HepG2 (cell line): ENCODE data around the gene NOCT. TPM values are rescaled to one million over a fixed set of nuclear protein-coding genes. Genes with fewer than 3 reads are reported as not detected.
"Not testable (repeated sequence)": the region's sequence is repeated elsewhere in the genome, so short reads cannot be mapped to it uniquely, and the experiment has no call there.

Source experiments
- ATAC-seq: fragments of 200-7000 bp; cut with Tn5 transposase; 3 replicates; pipeline ENCODE4 v1.9.1; 2020; ENCODE audit warnings: mild to moderate bottlenecking, moderate library complexity
- BruUV-seq: library from RNA; stranded (reverse); fragments of 400-500 nt; replicated peaks from 2 replicates; lab custom pipeline; 2021; lab: Mats Ljungman, UMichigan
- CTCF ChIA-PET: fragments of 300-600 bp; formaldehyde crosslinking; extraction: SDS; loops from one replicate; lab custom pipeline; 2021; ENCODE audit warnings: low total read pairs, inconsistent platforms, low intra/inter-chr PET ratio; lab: Yijun Ruan, JAX
- POLR2A ChIA-PET: fragments of 350-600 bp; sonication (Branson Sonifier 250); formaldehyde crosslinking; loops from one replicate; lab custom pipeline; 2020; ENCODE audit warnings: antibody characterized with exemption, inconsistent platforms; lab: Yijun Ruan, JAX
- DNase-seq: peaks from one replicate; pipeline ENCODE4 v3.0.0-alpha.2; 2015; ENCODE audit warnings: low spot score
- FAIRE-seq: peaks from 3 replicates; lab custom pipeline; 2011; peaks lifted over from hg19 to GRCh38; lab: Jason Lieb, UNC
- H2AFZ ChIP-seq: one replicate; pipeline ENCODE4 v1.6.1; 2011; ENCODE audit warnings: low read length, inconsistent platforms
- H3K27ac ChIP-seq: fragments of 300-600 bp; 3 replicates; pipeline ENCODE4 v1.8.0; 2011; ENCODE audit warnings: mixed run types, mild to moderate bottlenecking, mixed read lengths, low read length, inconsistent platforms; ENCODE audit not compliant: insufficient read depth; ENCODE audit errors: extremely low read length
- H3K27me3 ChIP-seq, 2 experiments: fragments of 200-600 bp in 1 of 2; 2 replicates in 1 of 2; 3 replicates in 1 of 2; pipeline versions ENCODE4 v1.6.0 to v1.8.0; 2011; ENCODE audit warnings: low read length in 2 of 2, mild to moderate bottlenecking in 2 of 2, moderate library complexity in 2 of 2, inconsistent platforms in 1 of 2; ENCODE audit not compliant: insufficient read depth in 2 of 2, control insufficient read depth in 1 of 2
- H3K36me3 ChIP-seq, 2 experiments: fragments of 200-600 bp in 1 of 2; replicated peaks in 1 of 2; 2 replicates in 1 of 2; 3 replicates in 1 of 2; pipeline versions ENCODE4 v1.5.1 to v1.8.0; 2011; ENCODE audit warnings: low read length in 2 of 2, inconsistent platforms in 1 of 2; ENCODE audit not compliant: insufficient read depth in 2 of 2, control insufficient read depth in 1 of 2
- H3K4me1 ChIP-seq: 2 replicates; pipeline ENCODE4 v1.5.1; 2012; ENCODE audit warnings: low read length, inconsistent platforms; ENCODE audit not compliant: insufficient read depth
- H3K4me2 ChIP-seq: 2 replicates; pipeline ENCODE4 v1.6.0; 2011; ENCODE audit warnings: low read depth, low read length, inconsistent platforms
- H3K4me3 ChIP-seq, 3 experiments: fragments of 200-600 bp in 1 of 3; sonication (generic), shearing (Covaris generic) in 1 of 3; replicated peaks in 1 of 3; 2 replicates each; pipeline ENCODE4 v1.5.1; 2011 to 2016; ENCODE audit warnings: low read length in 3 of 3, inconsistent platforms in 2 of 3, low read depth in 2 of 3, mild to moderate bottlenecking in 2 of 3, control low read depth in 1 of 3, mixed read lengths in 1 of 3; ENCODE audit not compliant: insufficient read depth in 1 of 3
- H3K79me2 ChIP-seq: one replicate; pipeline ENCODE4 v1.6.1; 2011; ENCODE audit warnings: low read length, inconsistent platforms; ENCODE audit not compliant: insufficient read depth
- H3K9ac ChIP-seq: 2 replicates; pipeline ENCODE4 v1.6.0; 2011; ENCODE audit warnings: mild to moderate bottlenecking, low read depth, low read length, inconsistent platforms; ENCODE audit not compliant: insufficient read depth
- H3K9me3 ChIP-seq: 2 replicates; pipeline ENCODE4 v1.5.1; 2012; ENCODE audit warnings: mild to moderate bottlenecking, low read length
- H4K20me1 ChIP-seq: 2 replicates; pipeline ENCODE4 v1.6.0; 2011; ENCODE audit warnings: inconsistent platforms, mild to moderate bottlenecking, low read length, moderate library complexity; ENCODE audit not compliant: insufficient read depth
- FOSL2 ChIP-seq: sonication (generic); formaldehyde crosslinking; IDR thresholded peaks from 2 replicates; pipeline ENCODE4 v1.4.0; 2020; ENCODE audit warnings: missing genetic modification reagents
- NR2F6 ChIP-seq, 2 experiments: IDR thresholded peaks; 2 replicates each; pipeline ENCODE4 v1.6.1; 2016; ENCODE audit warnings: antibody characterized with exemption in 1 of 2, mild to moderate bottlenecking in 1 of 2
- RARA ChIP-seq: IDR thresholded peaks from 2 replicates; pipeline ENCODE4 v1.6.1; 2016; ENCODE audit warnings: missing genetic modification reagents, missing compliant biosample characterization
- ZNF460 ChIP-seq: sonication (generic); formaldehyde crosslinking; IDR thresholded peaks from 2 replicates; pipeline ENCODE4 v1.5.1; 2020; ENCODE audit warnings: missing genetic modification reagents, mild to moderate bottlenecking, borderline replicate concordance
- WGBS: methylation state at CpG from one replicate; pipeline ENCODE4 v1.1.6; 2017; ENCODE audit warnings: low lambda C conversion rate; 5-methylcytosine and 5-hydroxymethylcytosine counted together
- in situ Hi-C: cut with HindIII; loops from 2 replicates; pipeline ENCODE4 v1.10.0; 2017; ENCODE audit warnings: low pct_unique_long_range_greater_than_20kb; ENCODE audit not compliant: extremely low pct_ligation_motif_present
- intact Hi-C: fragments of 100-400 bp; cut with micrococcal nuclease; formaldehyde crosslinking; loops from one replicate; pipeline ENCODE4 v1.10.0; 2022; ENCODE audit not compliant: unreplicated experiment
- polyA plus RNA-seq, 8 experiments: library from polyadenylated mRNA; depleted of rRNA in 3 of 8; stranded (reverse) in 7 of 8; unstranded in 1 of 8; fragments of >200 nt; fragmentation: Illumina TruSeq in 4 of 8; extraction: Trizol in 4 of 8; gene quantifications; 2 replicates each; pipeline versions ENCODE4 v1.2.1 to v1.2.3, GENCODE V29; 2011 to 2016; ENCODE audit warnings: low read depth in 4 of 8, missing spikeins in 1 of 8, mixed read lengths in 1 of 8; ENCODE audit not compliant: insufficient read depth in 1 of 8
- total RNA-seq, 5 experiments: library from RNA; depleted of rRNA; stranded (reverse); fragments of >200 nt; fragmentation: Illumina TruSeq; extraction: Trizol; gene quantifications; 2 replicates each; pipeline ENCODE4 v1.2.3, GENCODE V29; 2016; ENCODE audit warnings: low read depth in 1 of 5

The NOCT gene
- total and polyA plus RNA-seq, 2 of the 13 experiments (the other 11 are each of a cell fraction or from before 2014, with no cell fraction given) = 3.6 to 13.1 TPM

GRCh38 chr4:139000134-139000533 is 15.4 kb upstream of the NOCT start:
- ATAC-seq; H3K36me3 ChIP-seq; H3K27me3 ChIP-seq; H2AFZ ChIP-seq; DNase-seq; H3K79me2 ChIP-seq; H3K9me3 ChIP-seq; in situ Hi-C loops; intact Hi-C loops; H3K27ac ChIP-seq; BruUV-seq; H3K4me3 ChIP-seq; FAIRE-seq; H3K4me1 ChIP-seq; H3K9ac ChIP-seq; POLR2A ChIA-PET; CTCF ChIA-PET; H4K20me1 ChIP-seq; H3K4me2 ChIP-seq; TF ChIP-seq NR2F6 (CRISPR knock-in tag; IDR thresholded peaks at IDR 0.05): not testable (repeated sequence)
- WGBS = 41% methylated on average over 5 of the region's 5 CpGs
- TF ChIP-seq FOSL2 (CRISPR knock-in tag) (peak; percentile 61), RARA (CRISPR knock-in tag) (peak; percentile 56), NR2F6 (IDR thresholded peaks at IDR 0.05) (0 out of 2 replicates have a peak, but pooled peaks have one; percentile 27), ZNF460 (CRISPR knock-in tag) (peak; percentile 21; the same call in 1 of the 2 replicates)

DNA sequence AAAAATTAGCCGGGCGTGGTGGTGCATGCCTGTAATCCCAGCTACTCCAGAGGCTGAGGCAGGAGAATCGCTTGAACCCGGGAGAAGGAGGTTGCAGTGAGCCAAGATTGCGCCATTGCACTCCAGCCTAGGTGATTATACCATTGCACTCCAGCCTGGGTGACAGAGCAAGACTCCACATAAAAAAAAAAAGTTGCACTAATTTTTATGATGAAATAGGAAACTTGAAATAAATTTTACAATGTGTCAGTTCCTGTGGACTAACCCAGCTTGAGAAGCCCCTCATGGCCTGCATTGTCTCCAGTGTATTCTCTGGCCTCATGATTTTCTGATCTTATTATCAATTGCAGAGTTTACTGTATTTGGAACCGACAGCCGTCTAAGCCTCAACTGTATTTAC is 14.2 kb upstream of the NOCT start:
- H4K20me1 ChIP-seq, intact Hi-C loops, ATAC-seq, POLR2A ChIA-PET, H2AFZ ChIP-seq, FAIRE-seq, H3K9me3 ChIP-seq, H3K4me3 ChIP-seq, H3K4me2 ChIP-seq, H3K27ac ChIP-seq, H3K79me2 ChIP-seq, H3K9ac ChIP-seq, in situ Hi-C loops, CTCF ChIA-PET, H3K4me1 ChIP-seq, BruUV-seq, DNase-seq, H3K27me3 ChIP-seq, H3K36me3 ChIP-seq: not testable (repeated sequence)
- WGBS = 64% methylated on average over 7 of the region's 7 CpGs

DNA sequence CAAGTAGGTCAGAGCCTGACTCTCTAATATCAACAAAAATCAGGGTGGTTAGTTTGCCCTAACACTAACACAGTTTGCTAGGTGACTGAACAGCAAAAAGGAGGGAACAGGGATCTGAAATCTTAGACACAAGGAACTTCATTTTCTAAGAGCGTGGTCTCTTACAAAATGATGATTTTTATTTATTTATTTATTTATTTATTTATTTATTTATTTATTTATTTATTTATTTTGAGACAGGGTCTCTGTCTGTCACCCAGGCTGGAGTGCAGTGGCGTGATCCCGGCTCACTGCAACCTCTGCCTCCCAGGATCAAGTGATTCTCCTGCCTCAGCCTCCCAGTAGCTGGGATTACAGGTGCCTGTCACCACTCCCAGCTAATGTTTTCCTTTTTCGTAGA is 11.9 kb upstream of the NOCT start:
- H2AFZ ChIP-seq, H3K27ac ChIP-seq, POLR2A ChIA-PET, H3K4me2 ChIP-seq, CTCF ChIA-PET, H3K36me3 ChIP-seq, DNase-seq, FAIRE-seq, H3K9ac ChIP-seq, in situ Hi-C loops, H3K27me3 ChIP-seq, BruUV-seq, H3K4me3 ChIP-seq, intact Hi-C loops, H3K9me3 ChIP-seq, H4K20me1 ChIP-seq, H3K79me2 ChIP-seq, ATAC-seq: not testable (repeated sequence)
- H3K4me1 ChIP-seq = peaks cover 18% of the 10 kb centered on the region
- 67% methylated on average over 4 of the region's 4 CpGs for WGBS
